Activated CD4-positive, alpha-beta T cell treated with anti-CD3 and anti-CD28 coated beads for 24 hours (primary cell): ENCODE measurements around the gene SOAT2.
"Not testable (repeated sequence)": the region's sequence is repeated elsewhere in the genome, so short reads cannot be mapped to it uniquely, and the experiment has no call there.

ENCODE experiments used
- DNase-seq, 2 donors: peaks; one replicate each; pipeline ENCODE4 v3.0.0-alpha.2; 2020; ENCODE audit warnings: low read depth in 2 of 2

Gene SOAT2

GRCh38 chr12:53133722-53134121 lies 30.4 kb downstream of the SOAT2 start:
- no peak for DNase-seq

- no peak for DNase-seq
Observed at GRCh38 chr12:53143355-53143754, 40.1 kb downstream of the SOAT2 start.

- no peak for DNase-seq
Observed at GRCh38 chr12:53145383-53146260, 42.3 kb downstream of the SOAT2 start.

- no peak for DNase-seq
Observed at GRCh38 chr12:53147181-53147580, 43.9 kb downstream of the SOAT2 start.

GRCh38 chr12:53147653-53148052 lies 44.4 kb downstream of the SOAT2 start:
- no peak for DNase-seq

- no peak for DNase-seq
Observed at GRCh38 chr12:53151039-53151438, 47.8 kb downstream of the SOAT2 start.

GRCh38 chr12:53152390-53152789 lies 49.1 kb downstream of the SOAT2 start:
- DNase-seq = no peak

GRCh38 chr12:53159195-53159839 lies 56.0 kb downstream of the SOAT2 start:
- peak; percentile 90 to 92 for DNase-seq

- no peak for DNase-seq
Observed at GRCh38 chr12:53160000-53160399, 56.7 kb downstream of the SOAT2 start.

GRCh38 chr12:53160673-53161072 lies 57.4 kb downstream of the SOAT2 start:
- DNase-seq = no peak

- DNase-seq = no peak
Observed at GRCh38 chr12:53161119-53161911, 58.0 kb downstream of the SOAT2 start.

GRCh38 chr12:53163008-53163407 lies 59.7 kb downstream of the SOAT2 start:
- DNase-seq = not testable (repeated sequence)

- no peak for DNase-seq
Observed at GRCh38 chr12:53166837-53167236, 63.6 kb downstream of the SOAT2 start.

- no peak for DNase-seq
Observed at GRCh38 chr12:53169644-53170043, 66.4 kb downstream of the SOAT2 start.

- DNase-seq = no peak
Observed at GRCh38 chr12:53170215-53170614, 66.9 kb downstream of the SOAT2 start.

GRCh38 chr12:53170876-53171724 lies 67.8 kb downstream of the SOAT2 start:
- no peak for DNase-seq

- no peak for DNase-seq
Observed at GRCh38 chr12:53171725-53172329, 68.5 kb downstream of the SOAT2 start.

GRCh38 chr12:53172352-53172751 lies 69.1 kb downstream of the SOAT2 start:
- no peak for DNase-seq

GRCh38 chr12:53173085-53173715 lies 69.9 kb downstream of the SOAT2 start:
- DNase-seq = no peak
